Activated CD8-positive, alpha-beta T cell treated with anti-CD3 and anti-CD28 coated beads for 36 hours (primary cell): ENCODE measurements around the gene GRN. TPM values are rescaled to one million over a fixed set of nuclear protein-coding genes. Genes with fewer than 3 reads are reported as not detected.

Experiments used
- ATAC-seq: fragments of 200-7000 bp; cut with Tn5 transposase; one replicate; pipeline ENCODE4 v1.10.0; 2021; ENCODE audit warnings: mild to moderate bottlenecking, moderate library complexity
- CTCF ChIA-PET: fragments of 350-600 bp; sonication (Branson Sonifier 250); formaldehyde crosslinking; loops from one replicate; lab custom pipeline; 2021; ENCODE audit warnings: antibody characterized with exemption; lab: Charles Lee
- POLR2A ChIA-PET: fragments of 350-600 bp; sonication (Branson Sonifier 250); formaldehyde crosslinking; loops from one replicate; lab custom pipeline; 2021; ENCODE audit warnings: antibody characterized with exemption; lab: Charles Lee
- DNase-seq: peaks from one replicate; pipeline ENCODE4 v3.0.0-alpha.2; 2020
- H3K27ac Mint-ChIP-seq: one replicate; pipeline ENCODE4 v1.8.0; 2021; ENCODE audit warnings: mild to moderate bottlenecking, mixed read lengths
- H3K27me3 Mint-ChIP-seq: one replicate; pipeline ENCODE4 v1.8.0; 2021; ENCODE audit warnings: mixed read lengths
- H3K36me3 Mint-ChIP-seq: one replicate; pipeline ENCODE4 v1.8.0; 2021; ENCODE audit warnings: low read depth, mixed read lengths
- H3K4me1 Mint-ChIP-seq: one replicate; pipeline ENCODE4 v1.8.0; 2021; ENCODE audit warnings: low read depth, mixed read lengths
- H3K4me3 Mint-ChIP-seq: one replicate; pipeline ENCODE4 v1.8.0; 2021; ENCODE audit warnings: mild to moderate bottlenecking, moderate library complexity, mixed read lengths
- H3K9me3 Mint-ChIP-seq: one replicate; pipeline ENCODE4 v1.8.0; 2021; ENCODE audit warnings: mixed read lengths
- intact Hi-C: fragments of 100-400 bp; cut with micrococcal nuclease; formaldehyde crosslinking; loops from one replicate; pipeline ENCODE4 v1.10.0; 2022
- total RNA-seq, 2 experiments: library from RNA; stranded (reverse); gene quantifications; one replicate each; pipeline ENCODE4 v1.2.3, GENCODE V29; 2021
- TF ChIP-seq, protein P1 (sequence below): fragments of 200-600 bp; IDR thresholded peaks from one replicate; pipeline ENCODE4 v1.8.0; 2022; ENCODE audit warnings: antibody characterized with exemption, mild to moderate bottlenecking

GRN gene
- total RNA-seq, 2 experiments from 2014 or later = 34.8 to 35.5 TPM

DNA sequence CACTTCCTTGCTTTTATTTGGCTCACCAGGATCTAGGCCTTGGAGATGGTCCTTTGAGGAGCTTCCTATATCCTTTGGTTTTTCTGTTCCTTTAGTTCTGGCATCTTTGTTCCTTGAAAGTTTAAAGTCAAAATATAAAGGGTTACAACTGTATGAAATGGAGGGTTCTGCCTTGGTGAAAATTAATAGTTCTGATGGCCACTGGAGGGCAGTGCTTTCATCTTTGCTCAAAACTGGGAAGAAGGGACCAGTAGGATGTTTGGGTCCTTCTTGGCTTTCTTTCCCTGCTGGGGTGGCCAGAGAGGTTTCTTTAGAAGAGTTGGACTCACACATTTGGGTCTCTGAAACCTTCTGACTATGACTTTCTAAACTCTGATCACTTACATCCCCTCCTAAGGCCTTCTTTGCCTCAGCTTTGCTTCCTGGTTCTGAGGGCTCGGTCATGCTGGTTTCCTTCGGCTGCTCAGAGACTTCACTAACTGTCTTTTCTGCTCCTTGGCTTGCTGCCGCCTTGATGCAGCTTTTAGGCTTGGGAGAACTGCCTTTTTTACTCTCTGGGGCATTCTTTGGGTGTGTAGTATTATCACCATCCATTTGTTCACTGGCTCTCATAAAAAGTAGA, 55.2 kb downstream of the GRN start:
- CTCF ChIA-PET = interaction anchor here (0.6 to 2.7 kb wide), 8 partner anchors 16 to 123 kb away, joined by 3 to 7 read pairs (median 4); no protein-coding TSS in a partner anchor
- intact Hi-C loops = no loop called here
- H3K27me3 Mint-ChIP-seq = no peaks in the 10 kb centered on the region
- H3K4me3 Mint-ChIP-seq = no peak overlapping the region
- H3K9me3 Mint-ChIP-seq = no peaks in the 10 kb centered on the region
- DNase-seq = no peak
- H3K4me1 Mint-ChIP-seq = peaks cover 4% of the 10 kb centered on the region
- no peak for ATAC-seq
- peaks cover 30% of the 10 kb centered on the region for H3K36me3 Mint-ChIP-seq
- POLR2A ChIA-PET = no interaction called here
- TF ChIP-seq, protein P1, sequence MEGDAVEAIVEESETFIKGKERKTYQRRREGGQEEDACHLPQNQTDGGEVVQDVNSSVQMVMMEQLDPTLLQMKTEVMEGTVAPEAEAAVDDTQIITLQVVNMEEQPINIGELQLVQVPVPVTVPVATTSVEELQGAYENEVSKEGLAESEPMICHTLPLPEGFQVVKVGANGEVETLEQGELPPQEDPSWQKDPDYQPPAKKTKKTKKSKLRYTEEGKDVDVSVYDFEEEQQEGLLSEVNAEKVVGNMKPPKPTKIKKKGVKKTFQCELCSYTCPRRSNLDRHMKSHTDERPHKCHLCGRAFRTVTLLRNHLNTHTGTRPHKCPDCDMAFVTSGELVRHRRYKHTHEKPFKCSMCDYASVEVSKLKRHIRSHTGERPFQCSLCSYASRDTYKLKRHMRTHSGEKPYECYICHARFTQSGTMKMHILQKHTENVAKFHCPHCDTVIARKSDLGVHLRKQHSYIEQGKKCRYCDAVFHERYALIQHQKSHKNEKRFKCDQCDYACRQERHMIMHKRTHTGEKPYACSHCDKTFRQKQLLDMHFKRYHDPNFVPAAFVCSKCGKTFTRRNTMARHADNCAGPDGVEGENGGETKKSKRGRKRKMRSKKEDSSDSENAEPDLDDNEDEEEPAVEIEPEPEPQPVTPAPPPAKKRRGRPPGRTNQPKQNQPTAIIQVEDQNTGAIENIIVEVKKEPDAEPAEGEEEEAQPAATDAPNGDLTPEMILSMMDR = peak; percentile 33
- H3K27ac Mint-ChIP-seq = no peak overlapping the region

Other genes with a start within 250 kb of the GRN start
- gene HDAC5, start 221.7 kb upstream of the GRN start, total RNA-seq = 10 to 100 TPM; 19.1 to 19.3 TPM
- gene HROB, start 203.4 kb upstream of the GRN start, total RNA-seq = 10 to 100 TPM; 16.8 to 17.9 TPM
- gene ASB16, start 174.6 kb upstream of the GRN start, total RNA-seq = under 1 TPM; 0.18 to 0.27 TPM
- 10 to 100 TPM; 17.5 TPM for gene TMUB2, start 158.3 kb upstream of the GRN start, total RNA-seq
- gene ATXN7L3, start 145.4 kb upstream of the GRN start, total RNA-seq = 10 to 100 TPM; 58.1 to 62.3 TPM
- 100 to 1,000 TPM; 129 to 135 TPM for gene UBTF, start 125.6 kb upstream of the GRN start, total RNA-seq
- gene SLC4A1, start 77.2 kb upstream of the GRN start, total RNA-seq = not detected
- gene RUNDC3A, start 36.7 kb upstream of the GRN start, total RNA-seq = under 1 TPM in 1 of 2 experiments, not detected in 1; 0.22 TPM
- gene SLC25A39, start 20.5 kb upstream of the GRN start, total RNA-seq = 100 to 1,000 TPM; 149 to 153 TPM
- gene FAM171A2, start 18.6 kb downstream of the GRN start, total RNA-seq = under 1 TPM; 0.43 to 0.78 TPM
- gene ITGA2B, start 44.3 kb downstream of the GRN start, total RNA-seq = 1 to 10 TPM; 1.1 to 1.7 TPM
- 10 to 100 TPM; 34.0 to 36.8 TPM for gene GPATCH8, start 158.1 kb downstream of the GRN start, total RNA-seq
- gene FZD2, start 212.2 kb downstream of the GRN start, total RNA-seq = under 1 TPM; 0.16 to 0.22 TPM